Measurements from ENCODE around the gene C7. TPM values are rescaled to one million over a fixed set of nuclear protein-coding genes. Genes with fewer than 3 reads are reported as not detected.
"Not testable (repeated sequence)": the region's sequence is repeated elsewhere in the genome, so short reads cannot be mapped to it uniquely, and the experiment has no call there.

Gene C7
- total RNA-seq, 2 experiments from 2014 or later: not detected

DNA sequence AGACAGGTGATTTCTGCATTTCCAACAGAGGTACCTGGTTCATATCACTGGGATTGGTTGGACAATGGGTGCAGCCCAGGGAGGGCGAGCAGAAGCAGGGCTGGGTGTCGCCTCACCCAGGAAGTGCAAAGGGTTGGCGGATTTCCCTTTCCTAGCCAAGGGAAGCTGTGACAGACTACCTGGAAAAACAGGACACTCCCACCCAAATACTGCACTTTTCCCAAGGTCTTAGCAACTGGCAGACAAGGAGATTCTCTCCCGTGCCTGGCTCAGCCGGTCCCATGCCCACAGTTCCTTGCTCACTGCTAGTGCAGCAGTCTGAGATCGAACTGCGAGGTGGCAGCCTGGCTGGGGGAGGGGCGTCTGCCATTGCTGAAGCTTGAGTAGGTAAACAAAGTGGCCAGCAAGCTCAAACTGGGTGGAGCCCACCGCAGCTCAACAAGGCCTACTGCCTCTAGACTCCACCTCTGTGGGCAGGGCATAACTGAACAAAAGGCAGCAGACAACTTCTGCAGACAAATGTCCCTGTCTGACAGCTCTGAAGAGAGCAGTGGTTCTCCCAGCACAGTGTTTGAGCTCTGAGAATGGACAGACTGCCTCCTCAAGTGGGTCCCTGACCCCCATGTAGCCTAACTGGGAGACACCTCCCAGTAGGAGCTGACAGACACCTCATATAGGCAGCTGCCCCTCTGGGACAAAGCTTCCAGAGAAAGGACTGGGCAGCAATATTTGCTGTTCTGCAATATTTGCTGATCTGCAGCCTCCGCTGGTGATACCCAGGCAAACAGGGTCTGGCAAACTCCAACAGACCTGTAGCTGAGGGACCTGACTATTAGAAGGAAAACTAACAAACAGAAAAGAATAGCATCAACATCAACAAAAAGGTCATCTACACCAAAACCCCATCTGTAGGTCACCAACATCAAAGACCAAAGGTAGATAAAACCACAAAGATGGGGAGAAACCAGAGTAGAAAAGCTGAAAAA, 13.6 kb upstream of the C7 start:
- H3K27me3 Mint-ChIP-seq; H3K4me1 Mint-ChIP-seq; POLR2A ChIA-PET; H3K36me3 Mint-ChIP-seq (ENCODE audit: low read depth); H3K4me3 Mint-ChIP-seq; H3K27ac Mint-ChIP-seq; DNase-seq; CTCF ChIA-PET; H3K9me3 Mint-ChIP-seq: not testable (repeated sequence)

DNA sequence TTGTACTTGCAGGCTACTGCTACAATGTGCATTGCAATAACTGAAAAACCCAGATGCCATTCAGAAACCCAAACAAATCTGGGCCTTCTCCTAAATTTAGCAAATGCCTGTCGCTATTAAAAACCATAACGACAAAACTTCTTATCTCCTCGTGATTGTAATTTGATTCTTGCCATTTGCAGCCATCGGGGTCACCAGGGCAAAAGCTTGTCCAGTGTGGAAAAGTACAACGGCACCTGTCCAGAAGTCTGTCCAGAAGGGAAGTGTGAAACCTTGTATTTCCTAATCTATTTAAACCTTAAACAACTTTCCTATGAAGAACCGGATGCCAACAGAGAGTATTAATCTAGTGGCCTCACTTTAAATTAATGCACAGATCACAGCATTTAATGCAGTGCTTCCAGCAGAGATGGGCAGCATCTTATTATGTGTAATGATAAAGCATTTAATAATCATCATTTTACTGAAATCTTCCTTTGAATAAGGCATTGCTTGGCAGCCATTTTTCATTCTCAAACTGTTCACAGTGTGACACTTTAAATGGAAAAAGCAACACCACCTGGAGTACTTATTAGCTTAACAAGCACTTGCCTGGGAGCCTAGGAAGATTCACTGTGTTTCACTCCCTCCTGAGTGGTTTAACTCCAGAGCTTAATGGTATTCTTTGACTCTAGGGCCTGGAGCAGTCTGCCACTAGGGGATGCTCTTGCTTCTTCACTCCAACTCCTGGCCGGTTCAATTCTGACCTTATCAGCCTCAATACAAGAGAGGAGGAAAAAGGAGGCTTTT, 4.9 kb upstream of the C7 start:
- ChIA-PET POLR2A (interaction anchor here (0.6 kb wide), 1 partner anchor 872 kb away, joined by 4 read pairs; no protein-coding TSS in a partner anchor), CTCF (interaction anchor here (0.8 to 2.3 kb wide), 10 partner anchors 11 to 939 kb away, joined by 3 to 9 read pairs (median 4); no protein-coding TSS in a partner anchor)
- no peaks in the 10 kb centered on the region for H3K4me1 Mint-ChIP-seq
- H3K27ac Mint-ChIP-seq: no peak overlapping the region
- no peaks in the 10 kb centered on the region for H3K9me3 Mint-ChIP-seq
- H3K4me3 Mint-ChIP-seq: no peak overlapping the region
- no peaks in the 10 kb centered on the region for H3K36me3 Mint-ChIP-seq (ENCODE audit: low read depth)
- peak; percentile 27 for DNase-seq
- H3K27me3 Mint-ChIP-seq: peaks cover 14% of the 10 kb centered on the region

DNA sequence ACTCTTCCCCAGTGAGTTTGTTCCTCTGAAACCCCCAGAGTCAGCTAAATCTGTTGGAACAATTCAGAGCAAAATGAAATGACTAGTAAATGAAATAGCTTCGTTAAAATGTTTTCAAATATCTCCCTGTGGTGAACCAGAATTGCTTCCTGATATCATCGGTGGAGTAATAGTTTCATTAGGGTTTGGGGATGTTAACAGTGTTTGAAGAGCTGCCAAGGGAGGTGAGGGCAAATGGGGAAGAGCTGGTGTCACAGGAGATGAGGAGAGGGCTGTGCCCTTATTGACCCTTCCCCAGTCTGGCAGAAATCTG, 4.3 kb upstream of the C7 start:
- Mint-ChIP-seq H3K4me3 (no peak overlapping the region), H3K27me3 (peaks cover 16% of the 10 kb centered on the region), H3K9me3 (no peaks in the 10 kb centered on the region), H3K4me1 (no peaks in the 10 kb centered on the region), H3K36me3 (ENCODE audit: low read depth) (no peaks in the 10 kb centered on the region), H3K27ac (no peak overlapping the region)
- ChIA-PET CTCF (interaction anchor here (0.7 to 2.3 kb wide), 11 partner anchors 11 to 938 kb away, joined by 3 to 9 read pairs (median 3); no protein-coding TSS in a partner anchor), POLR2A (interaction anchor here (0.6 kb wide), 1 partner anchor 872 kb away, joined by 4 read pairs; no protein-coding TSS in a partner anchor)
- no peak for DNase-seq

DNA sequence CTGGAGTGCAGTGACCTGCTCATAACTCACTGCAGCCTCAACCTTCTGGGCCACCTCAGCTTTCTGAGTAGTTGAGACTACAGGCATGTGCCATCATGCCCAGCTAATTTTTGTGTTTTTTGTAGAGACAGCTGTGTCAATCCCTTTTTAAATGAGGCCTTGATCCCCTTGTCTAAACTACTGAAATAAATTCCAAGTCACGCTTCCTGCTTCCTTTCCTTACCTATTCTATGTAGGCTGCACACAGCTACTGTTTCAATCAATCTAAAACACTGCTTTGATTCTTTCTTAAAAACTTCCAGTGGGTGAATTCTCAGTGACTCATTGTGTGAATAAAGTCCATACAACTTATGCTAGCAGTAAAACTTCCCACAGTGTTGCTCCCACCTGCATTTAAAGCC, 2.9 kb upstream of the C7 start:
- no peaks in the 10 kb centered on the region for H3K4me1 Mint-ChIP-seq
- no peak overlapping the region for H3K4me3 Mint-ChIP-seq
- no peak for DNase-seq
- CTCF ChIA-PET: interaction anchor here (1.2 kb wide), 1 partner anchor 35 kb away, joined by 4 read pairs; no protein-coding TSS in a partner anchor
- no peaks in the 10 kb centered on the region for H3K9me3 Mint-ChIP-seq
- H3K27me3 Mint-ChIP-seq: peaks cover 18% of the 10 kb centered on the region
- POLR2A ChIA-PET: no interaction called here
- no peak overlapping the region for H3K27ac Mint-ChIP-seq
- no peaks in the 10 kb centered on the region for H3K36me3 Mint-ChIP-seq (ENCODE audit: low read depth)

DNA sequence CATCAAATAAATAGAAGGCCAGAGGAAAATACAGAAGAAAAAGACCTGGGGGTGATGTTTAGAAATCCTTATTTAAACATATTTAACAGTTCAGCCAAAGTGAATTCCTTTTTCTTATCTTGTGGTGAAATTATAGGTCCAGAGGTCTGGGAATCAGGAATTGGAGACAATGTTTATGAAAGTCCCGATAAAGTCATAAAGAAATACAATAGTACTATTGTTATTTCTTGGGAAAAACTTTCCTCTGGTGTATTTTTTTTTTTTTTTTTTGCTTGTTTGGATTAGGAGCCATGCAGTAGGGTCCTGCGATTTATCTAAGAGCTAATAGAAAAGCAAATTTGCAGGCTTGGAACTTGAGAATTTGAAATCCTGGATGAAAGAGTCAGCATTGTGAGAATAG, 426 bp downstream of the C7 start:
- H3K36me3 Mint-ChIP-seq (ENCODE audit: low read depth): no peaks in the 10 kb centered on the region
- peaks cover 19% of the 10 kb centered on the region for H3K27me3 Mint-ChIP-seq
- ChIA-PET POLR2A (no interaction called here), CTCF (no interaction called here)
- no peaks in the 10 kb centered on the region for H3K4me1 Mint-ChIP-seq
- no peak overlapping the region for H3K4me3 Mint-ChIP-seq
- no peak overlapping the region for H3K27ac Mint-ChIP-seq
- no peaks in the 10 kb centered on the region for H3K9me3 Mint-ChIP-seq
- DNase-seq: no peak

DNA sequence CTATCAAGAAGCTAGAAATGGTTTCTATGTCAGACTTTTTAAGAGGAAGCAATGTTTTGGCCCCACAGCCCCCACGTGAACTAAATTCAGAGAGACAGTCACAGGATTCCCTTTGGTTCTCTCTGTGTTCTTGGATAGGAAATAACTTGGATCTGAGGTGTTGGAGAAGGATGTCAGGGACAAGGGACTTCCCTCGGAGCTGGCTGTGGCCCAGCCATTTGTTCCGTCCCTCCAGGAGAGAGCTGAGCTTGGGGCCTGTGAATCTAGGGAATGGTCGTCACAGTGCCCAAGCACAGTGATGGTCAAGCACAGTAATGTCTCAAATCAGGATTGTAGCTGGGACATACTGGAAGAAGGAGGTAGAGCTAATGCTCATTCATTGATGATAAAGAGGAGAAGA, 2.0 kb downstream of the C7 start:
- Mint-ChIP-seq H3K4me3 (no peak overlapping the region), H3K9me3 (no peaks in the 10 kb centered on the region), H3K36me3 (ENCODE audit: low read depth) (no peaks in the 10 kb centered on the region), H3K4me1 (no peaks in the 10 kb centered on the region), H3K27ac (no peak overlapping the region), H3K27me3 (peaks cover 18% of the 10 kb centered on the region)
- POLR2A ChIA-PET: no interaction called here
- DNase-seq: no peak
- CTCF ChIA-PET: no interaction called here

DNA sequence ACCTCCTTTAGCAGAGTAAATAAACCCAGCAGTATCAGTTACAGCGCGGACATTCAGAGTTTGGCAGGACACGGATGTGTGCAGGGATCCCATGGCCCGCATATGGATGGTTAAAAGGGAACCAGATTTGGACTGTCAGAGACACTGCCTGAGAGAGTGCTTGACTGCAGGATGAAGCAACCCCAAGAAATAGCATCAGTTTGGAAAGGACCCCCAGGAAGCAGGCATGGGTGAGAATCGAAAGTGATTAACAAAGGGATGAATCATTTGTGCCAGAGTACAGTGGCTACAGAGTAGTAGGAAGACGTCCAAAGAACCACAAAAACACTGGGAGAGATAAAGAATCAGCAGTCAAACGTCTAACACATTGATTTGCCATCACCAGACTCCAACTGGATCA, 5.5 kb downstream of the C7 start:
- CTCF ChIA-PET: no interaction called here
- Mint-ChIP-seq H3K4me3 (no peak overlapping the region), H3K27me3 (peaks cover 13% of the 10 kb centered on the region), H3K4me1 (no peaks in the 10 kb centered on the region), H3K9me3 (no peaks in the 10 kb centered on the region), H3K27ac (no peak overlapping the region), H3K36me3 (ENCODE audit: low read depth) (no peaks in the 10 kb centered on the region)
- POLR2A ChIA-PET: no interaction called here
- DNase-seq: no peak

DNA sequence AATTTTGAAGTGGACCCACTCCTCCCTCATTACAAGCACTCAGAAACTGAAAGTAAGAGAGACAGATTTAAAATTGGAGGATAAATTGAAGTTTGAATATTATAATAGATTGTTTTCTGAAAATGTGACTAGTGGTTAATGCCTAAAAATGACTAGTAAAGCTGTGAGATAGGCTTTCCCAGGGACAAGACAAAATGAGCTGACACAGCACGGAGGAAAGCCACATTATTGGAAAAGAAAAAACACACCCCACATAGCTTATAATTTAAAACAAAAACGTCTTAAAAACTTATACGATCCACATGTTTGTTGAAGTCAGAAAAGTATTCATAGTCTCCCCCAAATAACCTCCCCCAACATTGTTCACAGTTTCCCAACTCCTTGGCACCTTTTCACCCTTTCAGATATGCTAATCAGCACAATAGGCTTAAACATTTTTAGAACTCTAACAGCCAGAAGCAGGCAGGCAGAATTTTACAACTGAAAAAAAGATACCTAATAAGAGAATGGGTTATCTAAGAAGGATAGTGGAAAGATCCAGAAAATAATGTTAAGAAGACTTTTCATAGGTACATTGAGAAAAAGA, 6.1 kb downstream of the C7 start:
- H3K36me3 Mint-ChIP-seq (ENCODE audit: low read depth): no peaks in the 10 kb centered on the region
- no peaks in the 10 kb centered on the region for H3K9me3 Mint-ChIP-seq
- ChIA-PET CTCF (no interaction called here), POLR2A (no interaction called here)
- H3K4me1 Mint-ChIP-seq: no peaks in the 10 kb centered on the region
- H3K4me3 Mint-ChIP-seq: no peak overlapping the region
- H3K27me3 Mint-ChIP-seq: peaks cover 13% of the 10 kb centered on the region
- no peak for DNase-seq
- H3K27ac Mint-ChIP-seq: no peak overlapping the region

DNA sequence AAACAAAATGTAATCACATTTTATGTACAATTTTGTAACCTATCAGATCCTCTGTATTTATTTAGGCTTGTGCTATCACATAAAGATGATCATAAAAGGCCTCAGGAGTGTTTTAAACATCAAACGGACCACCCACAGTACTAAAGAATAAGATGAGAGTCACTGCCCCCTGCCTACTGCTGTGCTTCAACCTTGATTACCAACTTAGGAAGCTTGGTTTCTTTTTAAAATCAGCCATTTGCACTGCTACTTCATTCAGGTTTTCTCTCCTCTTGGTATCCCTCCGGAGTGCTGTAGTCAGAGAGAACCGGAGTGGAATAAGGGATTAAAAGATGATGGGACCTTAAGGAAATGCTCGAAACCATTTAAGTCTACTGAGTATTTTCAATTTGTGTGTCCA, 6.9 kb downstream of the C7 start:
- Mint-ChIP-seq H3K4me3 (no peak overlapping the region), H3K9me3 (no peaks in the 10 kb centered on the region), H3K27me3 (peaks cover 12% of the 10 kb centered on the region), H3K36me3 (ENCODE audit: low read depth) (no peaks in the 10 kb centered on the region), H3K27ac (no peak overlapping the region), H3K4me1 (no peaks in the 10 kb centered on the region)
- CTCF ChIA-PET: no interaction called here
- POLR2A ChIA-PET: no interaction called here
- DNase-seq: no peak

DNA sequence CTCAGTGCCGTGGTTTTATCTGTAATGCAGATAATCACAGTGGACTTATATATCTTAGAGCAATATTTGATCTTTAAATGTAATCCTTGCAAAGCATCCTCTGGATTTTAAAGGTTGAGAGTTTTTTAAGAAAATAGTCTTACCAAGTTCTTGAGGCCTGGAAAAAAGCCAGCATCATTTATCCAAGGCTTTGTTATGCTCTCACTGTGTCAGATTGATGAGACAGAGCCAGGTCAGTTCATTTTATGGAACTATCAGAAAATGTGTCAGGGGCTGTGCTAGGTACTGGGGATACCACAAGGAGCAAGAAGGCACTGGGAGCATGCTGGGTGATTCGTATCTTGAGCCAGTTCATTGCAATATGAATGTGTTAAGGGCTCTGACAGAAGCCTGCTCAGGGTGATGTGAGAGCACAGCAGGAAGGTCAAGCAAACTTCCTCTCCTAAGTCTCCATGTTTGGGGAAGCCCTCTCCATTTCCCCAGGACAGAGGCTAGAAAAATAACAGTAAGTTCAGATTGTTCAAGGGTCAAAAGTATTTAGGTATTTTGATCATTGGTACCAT, 19.7 kb downstream of the C7 start:
- H3K4me3 Mint-ChIP-seq: no peak overlapping the region
- CTCF ChIA-PET: no interaction called here

DNA sequence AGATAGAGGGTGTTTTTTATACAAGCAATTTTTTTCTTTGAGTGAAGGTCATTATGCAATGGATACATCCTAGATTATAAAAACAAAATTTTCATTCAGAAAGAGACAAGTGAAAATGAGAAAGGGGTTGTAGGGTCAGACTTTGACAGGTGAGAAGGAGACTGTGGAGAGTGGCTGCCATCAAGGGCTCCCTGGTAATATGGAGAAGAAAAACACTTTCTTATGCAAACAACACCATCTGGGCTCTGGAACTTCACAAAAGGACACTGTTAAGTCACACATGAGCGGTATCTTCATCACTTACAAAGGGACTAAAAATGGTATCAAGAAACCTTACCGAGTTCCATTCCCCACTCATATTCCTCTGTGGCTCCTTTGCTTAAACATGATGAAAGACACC, 23.5 kb downstream of the C7 start:
- POLR2A ChIA-PET: no interaction called here
- Mint-ChIP-seq H3K36me3 (ENCODE audit: low read depth) (no peaks in the 10 kb centered on the region), H3K27me3 (peaks cover 5% of the 10 kb centered on the region), H3K4me1 (no peaks in the 10 kb centered on the region), H3K4me3 (no peak overlapping the region), H3K9me3 (no peaks in the 10 kb centered on the region), H3K27ac (no peak overlapping the region)
- DNase-seq: no peak
- CTCF ChIA-PET: no interaction called here

More for the DNA sequence above, 19.7 kb downstream of the C7 start:
- Mint-ChIP-seq H3K27ac (no peak overlapping the region), H3K36me3 (ENCODE audit: low read depth) (no peaks in the 10 kb centered on the region), H3K9me3 (peaks cover 17% of the 10 kb centered on the region), H3K27me3 (peaks cover 9% of the 10 kb centered on the region), H3K4me1 (no peaks in the 10 kb centered on the region)
- no peak for DNase-seq
- POLR2A ChIA-PET: no interaction called here

DNA sequence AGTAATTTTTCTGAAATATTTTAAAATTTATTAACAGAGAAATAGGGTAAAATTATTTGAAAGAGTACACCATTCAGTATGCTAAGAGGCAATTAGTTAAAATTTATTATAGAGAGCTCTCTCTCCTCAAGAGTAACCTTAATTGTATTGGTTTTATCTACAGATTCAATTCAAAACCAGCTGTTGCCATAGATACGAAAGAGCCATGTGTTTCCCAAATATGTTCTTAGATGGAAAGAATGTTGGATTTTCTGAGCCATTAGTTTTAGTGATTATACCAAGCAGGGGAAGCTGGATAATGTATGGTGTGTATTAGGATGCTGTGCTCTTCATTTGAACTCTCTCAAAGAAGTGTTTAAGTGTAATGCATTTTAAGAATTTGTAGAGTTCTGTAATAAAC, 27.8 kb downstream of the C7 start:
- Mint-ChIP-seq H3K27ac (no peak overlapping the region), H3K27me3 (peaks cover 3% of the 10 kb centered on the region), H3K36me3 (ENCODE audit: low read depth) (no peaks in the 10 kb centered on the region), H3K4me1 (no peaks in the 10 kb centered on the region), H3K9me3 (no peaks in the 10 kb centered on the region), H3K4me3 (no peak overlapping the region)
- CTCF ChIA-PET: no interaction called here
- POLR2A ChIA-PET: no interaction called here
- DNase-seq: no peak

DNA sequence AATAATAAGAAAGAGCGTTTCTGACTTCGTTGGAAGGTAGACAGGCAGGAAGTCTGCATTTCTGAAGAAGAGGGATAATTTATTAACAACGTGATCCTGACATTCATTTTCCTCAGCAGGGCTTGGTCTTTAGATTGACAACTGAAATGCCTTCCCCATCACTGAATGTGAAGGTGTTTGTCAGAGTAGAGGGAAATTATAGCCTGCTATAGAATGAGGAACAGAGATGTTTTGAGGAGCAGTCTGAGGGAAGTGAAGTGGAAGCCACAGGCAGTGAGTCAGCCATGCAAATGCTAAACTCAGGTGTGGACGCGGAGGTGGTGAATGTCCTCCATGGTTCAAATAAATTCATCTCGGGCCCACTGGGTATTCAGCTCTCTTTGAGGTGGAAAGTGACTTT, 30.5 kb downstream of the C7 start:
- no peaks in the 10 kb centered on the region for H3K9me3 Mint-ChIP-seq
- H3K27me3 Mint-ChIP-seq: peaks cover 3% of the 10 kb centered on the region
- no peak overlapping the region for H3K27ac Mint-ChIP-seq
- no peak for DNase-seq
- no peaks in the 10 kb centered on the region for H3K36me3 Mint-ChIP-seq (ENCODE audit: low read depth)
- H3K4me1 Mint-ChIP-seq: no peaks in the 10 kb centered on the region
- ChIA-PET CTCF (no interaction called here), POLR2A (no interaction called here)
- no peak overlapping the region for H3K4me3 Mint-ChIP-seq

Data from activated CD4-positive, alpha-beta memory T cell treated with anti-CD3 and anti-CD28 coated beads, Interleukin-2, amount 10 ng/mL, durations not matched to agents 7 days and 5 days (primary cell).